Skeletal muscle cell (primary cell): ENCODE results near the gene GTF3C5.
"Not testable (repeated sequence)": the region's sequence is repeated elsewhere in the genome, so short reads cannot be mapped to it uniquely, and the experiment has no call there.

ENCODE experiments used
- DNase-seq: peaks from one replicate; pipeline ENCODE4 v3.0.0-alpha.2; 2010; ENCODE audit warnings: low read depth
- H3K4me3 ChIP-seq: 2 replicates; pipeline ENCODE4 v1.5.1; 2011; ENCODE audit warnings: low read depth, mild to moderate bottlenecking, control low read depth, low read length, moderate library complexity

The GTF3C5 gene

DNA sequence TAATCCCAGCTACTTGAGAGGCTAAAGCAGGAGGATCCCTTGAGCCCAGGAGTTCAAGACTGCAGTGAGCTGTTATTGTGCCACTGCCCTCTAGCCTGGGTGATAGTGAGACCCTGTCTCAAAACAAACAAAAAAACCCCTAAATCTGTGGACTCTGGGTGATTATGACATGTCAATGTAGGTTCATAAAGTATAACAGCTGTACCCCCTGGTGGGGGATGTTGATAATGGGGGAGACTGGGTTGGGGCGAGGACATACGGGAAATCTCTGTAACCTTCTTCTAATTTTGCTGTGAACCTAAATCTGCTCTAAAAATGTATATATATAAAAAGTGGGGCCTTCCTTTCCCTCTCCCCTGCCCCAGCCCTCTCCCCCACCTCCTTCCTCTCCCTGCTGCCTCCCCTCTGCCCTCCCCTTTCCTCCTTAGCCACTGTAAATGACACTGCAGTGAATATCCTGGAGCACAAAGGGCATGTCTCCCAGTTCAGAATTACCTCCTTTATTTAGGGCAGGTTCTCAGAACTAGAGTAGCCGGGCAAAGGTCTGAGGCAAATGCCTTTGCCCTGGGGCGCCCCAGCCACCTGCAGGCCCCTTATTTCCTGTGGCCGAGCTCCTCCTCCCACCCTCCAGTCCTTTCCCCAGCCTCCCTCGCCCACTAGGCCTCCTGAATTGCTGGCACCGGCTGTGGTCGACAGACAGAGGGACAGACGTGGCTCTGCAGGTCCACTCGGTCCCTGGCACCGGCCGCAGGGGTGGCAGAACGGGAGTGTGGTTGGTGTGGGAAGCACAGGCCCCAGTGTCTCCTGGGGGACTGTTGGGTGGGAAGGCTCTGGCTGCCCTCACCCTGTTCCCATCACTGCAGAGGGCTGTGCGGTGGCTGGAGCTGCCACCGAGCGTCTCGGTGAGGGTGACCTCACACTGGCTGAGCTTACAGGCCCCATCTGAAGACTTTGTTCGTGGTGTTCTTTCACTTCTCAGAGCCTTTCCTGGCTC lies 50.3 kb downstream of the GTF3C5 start:
- not testable (repeated sequence) for H3K4me3 ChIP-seq, DNase-seq

DNA sequence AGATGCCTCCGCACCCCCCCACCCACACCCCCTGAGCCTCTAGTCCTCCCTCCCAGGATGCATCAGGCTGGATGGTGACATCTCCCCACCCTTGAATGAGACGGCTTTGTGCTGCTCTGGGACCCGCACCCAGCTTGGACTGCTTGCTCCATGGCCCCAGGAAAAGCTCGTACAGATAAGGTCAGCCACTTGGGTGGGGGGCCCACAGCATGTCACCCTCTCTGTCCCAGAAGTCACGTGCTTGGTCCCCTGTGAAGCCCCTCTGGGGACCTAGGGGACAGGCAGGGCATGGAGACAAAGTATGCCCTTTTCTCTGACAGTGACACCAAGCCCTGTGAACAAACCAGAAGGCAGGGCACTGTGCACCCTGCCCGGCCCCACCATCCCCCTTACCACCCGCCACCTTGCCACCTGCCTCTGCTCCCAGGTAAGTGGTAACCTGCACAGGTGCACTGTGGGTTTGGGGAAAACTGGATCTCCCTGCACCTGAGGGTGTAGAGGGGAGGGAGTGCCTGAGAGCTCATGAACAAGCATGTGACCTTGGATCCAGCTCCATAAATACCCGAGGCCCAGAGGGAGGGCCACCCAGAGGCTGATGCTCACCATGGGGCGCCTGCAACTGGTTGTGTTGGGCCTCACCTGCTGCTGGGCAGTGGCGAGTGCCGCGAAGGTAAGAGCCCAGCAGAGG lies 51.3 kb downstream of the GTF3C5 start:
- H3K4me3 ChIP-seq, DNase-seq: not testable (repeated sequence)

DNA sequence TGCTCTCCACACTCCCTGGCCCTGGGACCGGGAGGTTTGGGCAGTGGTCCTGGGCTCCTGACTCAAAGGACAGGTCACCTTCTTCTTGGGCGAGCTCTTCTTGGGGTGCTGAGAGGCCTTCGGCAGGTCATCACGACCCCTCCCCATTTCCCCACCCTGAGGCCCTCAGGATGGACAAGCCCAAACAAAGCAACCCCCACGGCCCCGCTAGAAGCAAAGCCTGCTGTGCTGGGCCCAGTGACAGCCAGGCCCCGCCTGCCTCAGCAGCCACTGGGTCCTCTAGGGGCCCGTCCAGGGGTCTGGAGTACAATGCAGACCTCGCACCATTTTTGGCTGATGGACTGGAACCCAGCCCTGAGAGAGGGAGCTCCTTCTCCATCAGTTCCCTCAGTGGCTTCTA lies 52.9 kb downstream of the GTF3C5 start:
- not testable (repeated sequence) for H3K4me3 ChIP-seq, DNase-seq

DNA sequence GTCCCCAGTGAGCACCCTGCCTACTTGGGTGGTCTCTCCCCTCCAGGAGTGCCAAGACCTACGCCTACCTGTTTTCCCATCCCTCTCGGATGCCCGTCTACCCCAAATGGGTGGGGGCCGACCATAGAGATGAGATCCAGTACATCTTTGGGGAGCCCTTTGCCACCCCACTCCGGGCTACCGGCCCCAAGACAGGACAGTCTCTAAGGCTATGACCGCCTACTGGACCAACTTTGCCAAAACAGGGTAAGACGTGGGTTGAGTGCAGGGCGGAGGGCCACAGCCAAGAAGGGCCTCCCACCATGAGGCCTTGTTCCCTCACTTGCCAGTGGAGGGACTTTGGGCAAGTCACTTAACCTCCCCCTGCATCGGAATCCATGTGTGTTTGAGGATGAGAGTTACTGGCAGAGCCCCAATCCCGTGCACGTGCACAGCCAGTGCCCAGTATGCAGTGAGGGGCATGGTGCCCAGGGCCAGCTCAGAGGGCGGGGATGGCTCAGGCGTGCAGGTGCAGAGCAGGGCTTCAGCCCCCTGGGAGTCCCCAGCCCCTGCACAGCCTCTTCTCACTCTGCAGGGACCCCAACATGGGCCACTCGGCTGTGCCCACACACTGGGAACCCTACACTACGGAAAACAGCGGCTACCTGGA lies 55.5 kb downstream of the GTF3C5 start:
- H3K4me3 ChIP-seq, DNase-seq: not testable (repeated sequence)

DNA sequence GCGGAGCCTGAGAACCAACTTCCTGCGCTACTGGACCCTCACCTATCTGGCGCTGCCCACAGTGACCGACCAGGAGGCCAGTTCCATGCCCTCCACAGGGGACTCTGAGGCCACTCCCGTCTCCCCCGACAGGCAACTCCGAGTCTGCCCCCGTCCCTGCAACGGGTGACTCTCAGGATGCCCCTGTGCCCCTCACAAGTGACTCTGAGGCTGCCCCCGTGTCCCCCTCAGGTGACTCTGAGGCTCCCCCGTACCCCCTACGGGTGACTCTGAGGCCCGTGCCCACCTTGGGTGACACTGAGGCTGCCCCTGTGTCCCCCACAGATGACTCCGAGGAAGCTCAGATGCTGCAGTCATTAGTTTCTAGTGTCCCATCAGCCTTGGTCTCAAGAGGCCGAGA lies 56.1 kb downstream of the GTF3C5 start:
- no peak for DNase-seq
- no peak overlapping the region for H3K4me3 ChIP-seq

DNA sequence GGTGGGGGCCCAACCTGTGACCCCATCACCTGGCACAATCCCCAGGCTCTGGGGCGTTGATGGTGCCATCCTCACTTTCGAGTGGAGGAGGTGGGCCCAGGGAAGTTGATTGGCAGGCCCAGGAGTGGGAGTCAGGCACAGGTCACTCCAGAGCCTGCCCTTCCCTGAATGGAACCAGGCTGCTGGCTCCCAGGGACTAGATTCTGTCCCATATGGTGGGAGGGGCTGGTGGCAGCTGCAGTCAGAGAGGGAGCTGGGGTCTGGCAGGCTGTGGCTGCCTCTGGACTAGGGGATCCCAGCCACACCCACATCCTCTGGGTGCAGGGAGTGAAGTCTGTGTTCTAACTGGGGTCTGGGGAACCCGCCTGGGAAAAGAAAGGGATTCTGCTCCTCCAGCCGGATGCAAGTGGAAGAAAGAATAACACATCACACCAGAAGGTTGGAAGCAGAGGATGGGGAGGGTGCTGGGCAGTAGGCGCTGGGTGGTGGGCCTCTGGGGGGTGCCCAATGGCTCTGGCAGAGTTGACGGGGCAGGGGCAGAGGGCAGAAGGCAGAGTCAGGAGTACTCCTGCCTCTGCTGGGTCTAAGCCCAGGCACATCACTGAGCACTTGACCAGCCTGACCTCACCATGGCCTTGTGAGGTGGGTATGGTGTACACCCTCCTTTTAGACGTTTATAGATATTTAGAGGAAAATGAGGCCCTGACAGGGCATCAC lies 56.8 kb downstream of the GTF3C5 start:
- no peak overlapping the region for H3K4me3 ChIP-seq
- DNase-seq: no peak

DNA sequence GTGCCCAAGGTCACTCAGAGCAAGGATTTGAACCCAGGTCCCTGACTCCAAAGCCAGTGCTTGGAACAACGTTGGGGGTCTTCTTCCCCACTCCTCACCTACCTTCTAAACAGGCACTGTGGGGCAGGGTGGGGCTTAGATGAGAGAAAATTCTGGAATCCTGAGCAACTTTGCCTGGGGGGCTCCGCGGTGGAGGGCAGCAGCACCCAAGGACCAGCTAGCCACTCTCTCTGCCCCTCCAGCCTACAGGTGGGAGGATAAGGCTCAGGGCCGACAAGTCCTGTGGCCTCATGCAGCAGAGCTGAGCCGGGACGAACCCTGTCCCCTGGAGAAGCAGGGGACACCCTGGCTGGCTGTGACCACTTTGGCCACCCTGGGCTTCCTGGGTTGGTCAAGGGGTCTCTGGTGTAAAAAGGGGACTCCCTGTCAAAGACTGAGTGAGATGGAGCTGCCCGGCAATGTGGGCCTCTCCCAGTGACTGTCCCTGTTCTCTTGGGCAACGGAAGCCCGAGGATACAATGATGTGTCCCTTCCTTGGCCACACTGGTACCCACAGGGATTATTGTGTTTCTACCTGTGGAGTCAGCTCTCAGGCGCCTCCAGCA lies 57.5 kb downstream of the GTF3C5 start:
- DNase-seq: no peak
- no peak overlapping the region for H3K4me3 ChIP-seq

DNA sequence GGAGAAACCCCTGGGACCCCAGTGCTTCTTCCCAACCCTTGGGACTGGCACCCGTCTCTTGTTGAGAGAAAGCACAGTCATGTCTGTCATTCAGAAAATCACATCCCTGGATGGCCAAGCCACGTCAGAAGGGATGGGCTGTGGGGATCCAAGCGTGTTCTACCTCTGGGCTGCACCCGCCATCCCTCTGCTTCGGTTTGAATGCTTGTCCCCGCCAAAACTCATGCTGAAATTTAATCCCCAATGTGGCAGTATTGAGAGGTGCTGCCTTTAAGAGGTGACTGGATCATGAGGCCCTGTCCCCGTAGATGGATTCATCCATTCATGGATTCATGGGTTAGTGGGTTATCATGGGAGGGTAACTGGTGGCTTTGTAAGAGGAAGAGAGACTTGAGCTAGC lies 58.0 kb downstream of the GTF3C5 start:
- DNase-seq: no peak
- no peak overlapping the region for H3K4me3 ChIP-seq

DNA sequence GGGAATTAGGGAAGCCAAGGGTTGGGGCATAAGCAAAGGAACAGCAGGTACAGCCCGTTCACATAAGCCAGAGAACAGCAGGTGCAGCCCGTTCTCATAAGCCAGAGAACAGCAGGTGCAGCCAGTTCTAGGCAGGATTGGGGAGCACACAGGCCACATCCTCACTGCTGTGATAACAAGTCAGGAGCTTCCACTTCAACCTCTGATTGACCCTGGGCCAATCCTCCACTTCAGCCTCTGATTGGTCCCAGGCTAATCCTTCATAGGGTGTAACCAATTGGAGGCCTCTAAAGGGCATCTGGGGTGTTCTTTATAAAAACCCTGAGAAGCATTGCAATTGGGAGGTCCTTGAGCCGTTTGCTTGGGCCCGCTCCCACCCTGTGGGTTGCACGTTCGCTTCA lies 58.5 kb downstream of the GTF3C5 start:
- no peak for DNase-seq
- no peak overlapping the region for H3K4me3 ChIP-seq

DNA sequence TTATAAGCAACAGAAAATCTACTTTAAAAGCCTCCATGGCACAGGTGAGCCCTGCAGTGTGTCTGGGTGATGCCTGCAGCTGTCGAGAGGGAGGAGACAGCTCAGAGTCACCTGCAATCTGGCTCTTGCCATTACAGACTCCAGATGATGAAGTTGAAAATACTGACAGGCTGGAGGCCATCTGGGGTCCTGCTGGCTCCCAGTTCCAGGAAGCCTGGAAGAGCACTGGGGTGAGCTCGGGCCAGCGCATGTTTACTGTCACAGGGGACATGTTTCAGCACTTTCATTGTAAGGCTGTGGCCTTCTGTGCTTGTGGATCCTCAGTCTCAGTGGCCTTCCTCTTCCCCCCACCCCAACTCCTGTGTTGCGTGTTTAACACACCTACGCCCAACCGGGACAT lies 59.4 kb downstream of the GTF3C5 start:
- no peak for DNase-seq

DNA sequence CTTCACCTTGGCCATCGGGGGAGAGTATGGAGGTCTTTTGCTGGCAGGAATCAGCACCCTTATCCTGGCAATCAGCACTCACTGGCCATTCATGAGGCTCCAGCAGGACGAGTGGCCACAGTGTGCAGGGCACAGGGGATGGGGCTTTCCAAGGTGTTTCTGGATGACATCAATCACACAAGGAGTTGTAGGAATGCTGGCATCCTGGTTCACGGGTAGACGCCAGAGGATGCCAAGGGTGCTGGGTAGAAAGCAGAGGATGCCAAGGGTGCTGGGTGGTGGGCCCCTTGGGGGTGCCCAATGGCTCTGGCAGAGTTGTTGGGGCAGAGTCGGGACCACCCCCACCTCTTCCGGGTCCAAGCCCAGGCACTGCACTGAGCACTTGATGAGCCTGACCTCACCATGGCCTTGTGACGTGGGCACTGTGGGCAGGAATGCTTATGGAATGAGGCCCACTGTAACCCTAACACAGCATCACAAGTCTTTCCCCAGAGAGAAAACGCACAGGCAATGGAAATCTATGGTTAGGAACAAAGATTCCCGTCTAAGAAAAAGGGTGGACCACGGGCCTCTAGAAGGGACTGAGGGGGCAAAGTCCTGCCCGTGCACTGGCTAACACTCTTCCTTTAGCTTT lies 60.1 kb downstream of the GTF3C5 start:
- DNase-seq: no peak
- no peak overlapping the region for H3K4me3 ChIP-seq

More for the DNA sequence above, 59.4 kb downstream of the GTF3C5 start:
- H3K4me3 ChIP-seq: no peak overlapping the region

DNA sequence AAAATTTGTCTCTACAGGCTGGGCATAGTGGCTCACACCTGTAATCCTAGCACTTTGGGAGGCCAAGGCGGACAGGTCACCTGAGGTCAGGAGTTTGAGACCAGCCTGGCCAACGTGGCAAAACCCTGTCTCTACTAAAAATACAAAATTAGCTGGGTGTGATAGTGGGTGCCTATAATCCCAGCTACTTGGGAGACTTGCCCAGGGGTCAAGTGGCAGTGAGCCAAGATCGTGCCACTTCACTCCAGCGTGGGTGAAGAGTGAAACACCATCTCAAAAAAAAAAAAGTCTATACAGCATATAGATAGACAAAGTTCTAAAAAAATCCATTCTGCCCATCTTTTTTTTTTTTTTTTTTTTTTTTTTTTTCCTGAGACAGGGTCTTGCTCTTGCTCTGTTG lies 63.6 kb downstream of the GTF3C5 start:
- not testable (repeated sequence) for H3K4me3 ChIP-seq, DNase-seq

DNA sequence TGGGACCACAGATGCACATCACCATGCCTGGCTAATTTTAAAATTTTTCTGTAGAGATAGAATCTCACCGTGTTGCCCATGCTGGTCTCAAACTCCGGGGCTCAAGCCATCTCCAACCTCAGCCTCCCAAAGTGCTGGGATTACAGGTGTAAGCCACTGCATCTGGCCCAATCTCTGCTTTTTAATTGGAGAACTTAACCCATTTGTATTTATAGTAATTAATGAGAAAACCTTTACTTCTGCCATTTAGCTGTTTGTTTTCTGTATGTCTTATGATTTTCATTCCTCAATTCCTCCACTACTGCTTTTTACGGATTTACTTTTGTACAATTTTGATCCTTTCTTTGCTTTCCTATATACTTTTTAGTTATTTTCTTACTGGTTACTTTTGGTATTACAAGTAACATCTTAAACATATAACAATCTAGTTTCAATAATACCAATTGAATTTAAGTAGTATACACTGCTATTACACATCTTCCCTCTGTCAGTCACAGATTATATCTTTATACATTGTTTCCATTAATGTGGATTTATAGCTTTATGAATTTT lies 64.1 kb downstream of the GTF3C5 start:
- no peak overlapping the region for H3K4me3 ChIP-seq
- no peak for DNase-seq

DNA sequence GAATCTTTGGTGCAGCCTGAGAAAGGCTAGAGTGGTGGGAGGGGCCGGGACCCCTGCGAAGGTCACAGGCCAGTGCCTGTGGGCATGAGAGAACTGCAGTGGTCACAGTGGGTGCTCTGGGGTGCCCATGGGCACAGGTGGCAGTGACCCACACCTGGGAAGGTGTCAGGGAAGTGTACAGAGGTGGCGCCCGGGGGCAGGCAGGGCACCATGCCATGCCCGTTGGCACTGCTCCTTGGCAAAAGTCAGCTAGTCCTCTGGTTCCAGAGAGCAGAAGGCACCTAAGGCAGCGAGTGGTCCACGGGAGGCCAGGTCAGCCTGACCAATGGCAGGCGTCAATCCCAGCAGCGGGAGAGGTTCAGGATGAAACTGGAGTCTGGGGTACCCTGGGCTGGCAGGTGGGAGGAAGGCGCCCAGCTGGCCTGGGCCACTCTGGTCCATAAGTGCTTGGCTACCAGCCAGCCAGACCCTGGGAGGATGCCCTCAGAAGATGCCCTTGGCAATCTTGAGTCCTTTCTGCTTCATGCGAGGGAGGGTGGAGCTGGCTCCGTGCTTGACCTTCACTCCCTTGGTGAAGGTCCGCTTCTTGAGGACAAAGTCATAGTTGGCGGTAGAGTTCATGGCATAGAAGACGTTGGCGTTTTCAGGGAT lies 67.4 kb downstream of the GTF3C5 start:
- no peak overlapping the region for H3K4me3 ChIP-seq
- DNase-seq: no peak

DNA sequence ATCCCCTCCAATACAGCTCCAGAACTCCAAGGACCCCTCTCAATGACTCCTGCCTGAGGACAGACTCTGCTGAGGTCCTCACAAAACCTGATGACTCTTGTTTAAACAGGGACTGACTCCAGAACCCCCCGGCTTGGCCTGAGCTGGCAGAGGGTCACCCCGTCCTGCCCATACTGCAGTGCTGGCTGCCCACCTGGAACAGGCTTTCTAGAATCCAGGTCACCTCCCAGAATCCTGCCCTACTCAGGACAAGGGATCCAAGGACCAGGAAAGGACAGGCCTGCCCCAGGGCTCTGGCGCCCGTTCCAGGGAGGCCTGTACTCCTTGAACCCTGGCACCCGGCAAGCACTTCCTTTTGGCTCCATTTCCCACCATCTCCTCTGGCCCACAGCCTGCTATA lies 68.1 kb downstream of the GTF3C5 start:
- no peak overlapping the region for H3K4me3 ChIP-seq
- DNase-seq: no peak

DNA sequence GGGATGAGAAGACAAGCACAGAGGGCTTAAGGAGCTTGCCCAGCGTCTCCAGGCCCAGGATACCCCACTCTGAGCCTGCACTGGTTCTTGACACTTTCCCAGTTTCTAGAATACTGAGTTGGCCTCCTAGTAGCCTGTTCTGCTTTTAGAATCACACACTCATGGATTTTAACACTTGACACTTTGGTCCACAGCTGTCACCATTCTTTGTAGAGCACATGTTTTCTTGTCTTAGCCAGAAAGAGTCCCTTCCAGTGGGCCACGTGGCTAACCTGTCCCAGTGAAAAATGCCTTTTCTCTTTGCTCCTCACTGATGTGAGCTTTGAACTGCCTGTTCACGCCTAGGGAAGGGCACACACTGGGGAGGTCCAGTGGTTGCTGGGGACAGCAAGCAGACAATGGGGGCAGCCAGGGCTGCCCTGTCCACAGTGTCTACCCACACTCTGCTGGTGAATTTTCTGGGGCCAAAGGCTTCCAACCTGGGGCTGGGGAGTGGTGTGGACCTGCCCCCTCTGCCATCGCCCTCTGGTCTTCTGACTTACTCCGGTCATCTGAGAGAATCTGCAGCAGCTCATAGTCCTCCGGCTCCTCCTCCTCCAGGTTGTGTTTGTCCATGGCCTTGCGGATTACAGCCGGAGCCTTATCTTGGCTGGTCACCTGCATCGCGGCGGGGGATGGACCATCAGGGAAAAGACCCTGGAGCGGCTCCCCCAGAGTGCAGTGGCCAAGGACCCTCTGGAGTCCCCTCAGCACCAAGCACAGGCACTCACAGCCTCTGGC lies 69.1 kb downstream of the GTF3C5 start:
- DNase-seq: no peak
- H3K4me3 ChIP-seq: no peak overlapping the region
